Nephron (organoid): ENCODE results near the gene APC.

ENCODE experiments used
- H3K27ac Mint-ChIP-seq, 3 experiments: 2 replicates each; pipeline ENCODE4 v1.8.0; 2020; ENCODE audit warnings: mixed read lengths in 3 of 3, mild to moderate bottlenecking in 2 of 3, moderate library complexity in 1 of 3
- H3K27me3 Mint-ChIP-seq: 2 replicates; pipeline ENCODE4 v1.8.0; 2021; ENCODE audit warnings: low read depth, mild to moderate bottlenecking, moderate library complexity, mixed read lengths
- H3K36me3 Mint-ChIP-seq: 2 replicates; pipeline ENCODE4 v1.8.0; 2020; ENCODE audit warnings: low read depth, mixed read lengths
- H3K4me1 Mint-ChIP-seq: 2 replicates; pipeline ENCODE4 v1.8.0; 2020; ENCODE audit warnings: mixed read lengths
- H3K4me3 Mint-ChIP-seq, 3 experiments: 2 replicates each; pipeline ENCODE4 v1.8.0; 2020; ENCODE audit warnings: mild to moderate bottlenecking in 3 of 3, mixed read lengths in 3 of 3, moderate library complexity in 2 of 3
- H3K9me3 Mint-ChIP-seq: 2 replicates; pipeline ENCODE4 v1.8.0; 2020; ENCODE audit warnings: mixed read lengths
- CTCF ChIP-seq, 3 experiments: fragments of 200-600 bp; sonication (generic); IDR thresholded peaks; one replicate each; pipeline ENCODE4 v1.5.0; 2021; ENCODE audit warnings: antibody characterized with exemption in 3 of 3; ENCODE audit not compliant: unreplicated experiment in 3 of 3

The APC gene

DNA sequence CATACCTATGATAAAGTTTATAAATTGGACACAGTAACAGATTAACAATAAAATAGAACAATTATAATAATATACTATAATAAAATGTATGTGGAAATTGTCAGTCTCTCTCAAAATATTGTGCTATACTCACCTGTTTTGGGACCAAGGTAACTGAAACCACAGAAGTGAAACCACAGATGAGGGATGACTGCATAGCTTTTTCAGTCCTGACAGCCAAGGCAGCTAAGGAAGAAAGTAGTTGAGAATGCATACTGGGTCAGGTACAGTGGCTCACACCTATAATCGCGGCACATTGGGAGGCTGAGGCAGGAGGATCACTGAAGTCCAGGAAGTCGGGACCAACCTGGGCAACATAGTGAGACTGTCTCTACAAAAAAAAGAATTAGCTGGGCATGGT lies 132.3 kb downstream of the APC start:
- Mint-ChIP-seq H3K9me3 (no peaks in the 10 kb centered on the region), H3K4me3 (no peak overlapping the region), H3K27me3 (no peaks in the 10 kb centered on the region), H3K36me3 (peaks cover 50% of the 10 kb centered on the region), H3K4me1 (no peaks in the 10 kb centered on the region), H3K27ac (no peak overlapping the region)
- TF ChIP-seq CTCF (IDR thresholded peaks at IDR 0.05; ENCODE audit: unreplicated experiment in 3 of 3) = no peak

DNA sequence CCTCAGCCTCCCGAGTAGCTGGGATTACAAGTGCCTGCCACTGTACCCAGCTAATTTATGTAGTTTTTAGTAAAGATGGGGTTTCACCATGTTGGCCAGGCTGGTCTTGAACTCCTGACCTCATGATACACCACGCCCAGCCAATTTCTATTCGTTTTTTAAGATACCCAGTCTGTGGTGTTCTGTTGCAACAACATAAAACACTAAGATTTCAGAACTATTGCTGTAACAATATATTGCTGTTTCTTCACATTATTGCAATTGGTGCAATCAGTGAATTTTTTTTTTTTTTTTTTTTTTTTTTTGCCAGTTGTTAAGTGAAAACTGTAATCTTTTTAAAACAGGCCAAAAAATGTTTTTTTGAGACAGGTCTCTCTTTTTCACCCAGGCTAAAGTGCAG lies 133.3 kb downstream of the APC start:
- Mint-ChIP-seq H3K4me3 (no peak overlapping the region), H3K36me3 (peaks cover 50% of the 10 kb centered on the region), H3K4me1 (no peaks in the 10 kb centered on the region), H3K27me3 (no peaks in the 10 kb centered on the region), H3K9me3 (no peaks in the 10 kb centered on the region), H3K27ac (no peak overlapping the region)
- no peak for TF ChIP-seq CTCF (IDR thresholded peaks at IDR 0.05; ENCODE audit: unreplicated experiment in 3 of 3)

GRCh38 chr5:112876362-112876761 lies 138.7 kb downstream of the APC start:
- H3K4me3 Mint-ChIP-seq = no peak overlapping the region
- H3K27me3 Mint-ChIP-seq = no peaks in the 10 kb centered on the region
- H3K27ac Mint-ChIP-seq = no peak overlapping the region
- no peak for TF ChIP-seq CTCF (IDR thresholded peaks at IDR 0.05; ENCODE audit: unreplicated experiment in 3 of 3)
- no peaks in the 10 kb centered on the region for H3K9me3 Mint-ChIP-seq
- no peaks in the 10 kb centered on the region for H3K4me1 Mint-ChIP-seq
- peaks cover 36% of the 10 kb centered on the region for H3K36me3 Mint-ChIP-seq

DNA sequence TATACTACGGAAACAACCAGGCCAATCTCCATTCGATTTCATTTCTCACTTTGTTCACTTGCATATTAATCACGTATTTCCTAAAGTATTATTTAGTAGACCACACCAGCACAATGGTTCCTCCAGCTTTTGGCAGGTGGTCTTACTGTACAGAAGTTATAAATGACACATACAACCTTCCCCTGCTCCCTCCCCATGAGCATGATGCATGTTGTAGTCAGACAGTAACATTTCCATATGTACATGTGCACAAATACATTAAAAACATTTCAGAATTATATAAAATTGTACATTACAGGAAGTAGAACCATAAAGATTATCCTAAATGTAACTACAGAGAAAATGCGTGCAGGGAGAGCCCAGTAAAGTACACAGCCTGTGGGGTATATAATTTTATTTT lies 140.4 kb downstream of the APC start:
- Mint-ChIP-seq H3K4me1 (no peaks in the 10 kb centered on the region), H3K27ac (no peak overlapping the region), H3K9me3 (no peaks in the 10 kb centered on the region), H3K4me3 (no peak overlapping the region), H3K27me3 (no peaks in the 10 kb centered on the region), H3K36me3 (peaks cover 33% of the 10 kb centered on the region)
- TF ChIP-seq CTCF (IDR thresholded peaks at IDR 0.05; ENCODE audit: unreplicated experiment in 3 of 3) = no peak

DNA sequence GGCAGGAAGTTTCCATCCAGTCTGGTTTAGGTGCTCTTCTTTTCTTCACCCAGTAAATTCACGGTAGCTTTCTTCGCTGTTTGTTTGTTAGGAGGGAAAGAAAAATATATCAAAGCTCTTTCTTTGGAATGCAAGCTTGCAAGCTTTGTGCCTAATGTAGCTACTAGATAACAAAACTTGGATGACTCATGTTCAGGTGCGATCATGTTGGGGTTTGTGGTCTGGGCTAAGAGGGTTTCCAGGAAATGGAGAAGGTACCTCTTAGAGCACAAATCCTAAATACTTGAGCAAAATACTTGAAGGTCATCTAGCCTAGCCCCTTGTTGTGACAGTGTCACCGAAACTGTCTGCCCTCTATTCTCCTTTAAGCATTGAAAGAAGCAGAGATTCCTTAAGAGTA lies 141.1 kb downstream of the APC start:
- Mint-ChIP-seq H3K4me3 (no peak overlapping the region), H3K27ac (no peak overlapping the region), H3K4me1 (no peaks in the 10 kb centered on the region), H3K9me3 (no peaks in the 10 kb centered on the region), H3K36me3 (peaks cover 33% of the 10 kb centered on the region), H3K27me3 (no peaks in the 10 kb centered on the region)
- no peak for TF ChIP-seq CTCF (IDR thresholded peaks at IDR 0.05; ENCODE audit: unreplicated experiment in 3 of 3)

DNA sequence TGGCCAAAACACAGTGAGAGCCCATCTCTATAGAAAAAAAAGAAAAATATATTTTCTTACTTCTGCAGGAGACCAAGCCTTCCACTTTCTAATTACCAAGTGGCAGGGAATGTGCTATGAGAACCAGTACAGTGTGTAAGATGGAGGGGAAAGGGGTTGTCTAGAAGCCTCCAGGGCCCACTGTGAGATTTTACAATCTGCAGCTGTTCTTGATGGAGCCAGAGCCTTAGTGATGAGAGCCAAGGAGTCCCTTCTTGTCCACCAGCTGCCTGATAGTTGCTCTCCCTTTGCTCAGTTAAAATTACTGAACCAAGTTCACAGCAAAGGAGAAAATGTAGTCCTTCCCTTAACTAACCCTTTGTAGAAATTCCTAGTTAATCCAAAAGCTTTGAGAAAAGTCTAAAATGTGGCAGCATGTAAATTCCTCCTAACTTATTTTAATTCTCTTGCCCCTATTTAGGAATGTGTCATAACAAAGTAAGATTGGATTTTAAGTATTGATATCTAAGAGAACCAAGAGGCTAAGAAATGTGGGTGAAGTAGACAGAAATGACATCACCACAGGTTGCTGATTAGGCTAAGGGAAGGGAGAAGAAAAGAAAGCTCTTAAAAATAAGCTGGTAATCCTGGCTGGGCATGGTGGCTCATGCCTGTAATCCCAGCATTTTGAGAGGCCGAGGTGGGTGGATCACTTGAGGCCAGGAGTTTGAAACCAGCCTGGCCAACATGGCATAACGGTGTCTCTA lies 142.7 kb downstream of the APC start:
- H3K36me3 Mint-ChIP-seq = peaks cover 34% of the 10 kb centered on the region
- H3K27me3 Mint-ChIP-seq = no peaks in the 10 kb centered on the region
- no peak overlapping the region for H3K4me3 Mint-ChIP-seq
- no peak overlapping the region for H3K27ac Mint-ChIP-seq
- no peak for TF ChIP-seq CTCF (IDR thresholded peaks at IDR 0.05; ENCODE audit: unreplicated experiment in 3 of 3)
- no peaks in the 10 kb centered on the region for H3K9me3 Mint-ChIP-seq
- no peaks in the 10 kb centered on the region for H3K4me1 Mint-ChIP-seq
